GM20000 (cell line): ENCODE results near the gene EXD3.

ENCODE experiments used
- DNase-seq: peaks from one replicate; pipeline ENCODE4 v3.0.0; 2012; ENCODE audit warnings: low spot score
- TF ChIP-seq, protein P1 (sequence below): IDR thresholded peaks from 2 replicates; pipeline ENCODE4 v1.5.1; 2012; ENCODE audit warnings: mild to moderate bottlenecking, control low read depth; ENCODE audit errors: extremely low read depth, missing control alignments

EXD3 gene

DNA sequence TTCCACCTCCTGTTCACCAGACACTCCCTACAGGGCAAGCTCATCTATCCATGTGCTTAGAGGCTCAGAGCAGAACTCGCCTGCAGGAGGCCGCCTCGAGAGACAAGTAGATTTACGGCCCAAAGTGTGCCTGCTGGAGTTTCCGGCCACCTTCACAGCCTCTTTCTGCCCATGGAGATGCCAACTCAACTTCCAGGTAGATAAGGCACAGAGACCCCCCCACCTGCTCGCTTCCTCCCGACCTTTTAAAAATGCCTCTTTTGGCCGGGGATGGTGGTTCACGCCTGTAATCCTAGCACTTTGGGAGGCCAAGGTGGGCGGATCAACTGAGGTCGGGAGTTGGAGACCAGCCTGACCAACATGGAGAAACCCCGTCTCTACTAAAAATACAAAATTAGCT is 46.6 kb downstream of the EXD3 start:
- TF ChIP-seq, protein P1, sequence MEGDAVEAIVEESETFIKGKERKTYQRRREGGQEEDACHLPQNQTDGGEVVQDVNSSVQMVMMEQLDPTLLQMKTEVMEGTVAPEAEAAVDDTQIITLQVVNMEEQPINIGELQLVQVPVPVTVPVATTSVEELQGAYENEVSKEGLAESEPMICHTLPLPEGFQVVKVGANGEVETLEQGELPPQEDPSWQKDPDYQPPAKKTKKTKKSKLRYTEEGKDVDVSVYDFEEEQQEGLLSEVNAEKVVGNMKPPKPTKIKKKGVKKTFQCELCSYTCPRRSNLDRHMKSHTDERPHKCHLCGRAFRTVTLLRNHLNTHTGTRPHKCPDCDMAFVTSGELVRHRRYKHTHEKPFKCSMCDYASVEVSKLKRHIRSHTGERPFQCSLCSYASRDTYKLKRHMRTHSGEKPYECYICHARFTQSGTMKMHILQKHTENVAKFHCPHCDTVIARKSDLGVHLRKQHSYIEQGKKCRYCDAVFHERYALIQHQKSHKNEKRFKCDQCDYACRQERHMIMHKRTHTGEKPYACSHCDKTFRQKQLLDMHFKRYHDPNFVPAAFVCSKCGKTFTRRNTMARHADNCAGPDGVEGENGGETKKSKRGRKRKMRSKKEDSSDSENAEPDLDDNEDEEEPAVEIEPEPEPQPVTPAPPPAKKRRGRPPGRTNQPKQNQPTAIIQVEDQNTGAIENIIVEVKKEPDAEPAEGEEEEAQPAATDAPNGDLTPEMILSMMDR = no peak

DNA sequence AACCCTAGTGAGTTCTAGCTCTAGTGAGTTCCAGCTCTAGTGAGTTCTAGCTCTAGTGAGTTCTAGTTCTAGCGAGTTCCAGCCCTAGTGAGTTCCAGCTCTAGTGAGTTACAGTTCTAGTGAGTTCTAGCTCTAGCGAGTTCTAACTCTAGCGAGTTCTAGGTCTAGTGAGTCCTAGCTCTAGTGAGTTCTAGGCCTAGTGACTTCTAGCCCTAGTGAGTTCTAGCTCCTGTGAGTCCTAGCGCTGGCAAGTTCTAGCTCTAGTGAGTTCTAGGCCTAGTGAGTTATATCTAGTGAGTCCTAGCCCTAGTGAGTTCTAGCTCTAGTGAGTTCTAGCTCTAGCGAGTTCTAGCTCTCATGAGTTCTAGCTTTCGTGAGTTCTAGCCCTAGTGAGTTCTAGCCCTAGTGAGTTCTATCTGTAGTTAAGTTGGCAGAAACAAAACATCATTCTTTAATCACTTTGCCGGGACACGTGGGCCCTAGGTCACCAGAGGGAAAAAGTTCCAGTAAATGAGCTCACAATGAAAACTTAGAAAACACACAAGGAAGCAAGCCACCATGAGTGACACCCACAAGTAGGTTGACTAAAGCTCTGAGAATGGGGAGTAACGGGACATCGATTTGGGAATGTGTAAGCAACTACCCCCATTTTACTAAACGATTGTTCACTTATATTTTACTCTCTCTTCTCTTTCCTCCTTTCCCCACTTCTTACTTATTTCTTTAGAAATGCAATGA is 47.5 kb downstream of the EXD3 start:
- TF ChIP-seq, protein P1 = no peak
- no peak for DNase-seq

More for the DNA sequence above, 46.6 kb downstream of the EXD3 start:
- DNase-seq = no peak

GRCh38 chr9:137374131-137374845 is 48.7 kb downstream of the EXD3 start:
- DNase-seq = no peak
- TF ChIP-seq, protein P1 = no peak

GRCh38 chr9:137373611-137373980 is 49.4 kb downstream of the EXD3 start:
- TF ChIP-seq, protein P1 = no peak
- DNase-seq = no peak

GRCh38 chr9:137372693-137373610 is 50.0 kb downstream of the EXD3 start:
- TF ChIP-seq, protein P1 = no peak
- DNase-seq = no peak

GRCh38 chr9:137371946-137372651 is 50.9 kb downstream of the EXD3 start:
- TF ChIP-seq, protein P1 = no peak
- no peak for DNase-seq
